T-helper 2 cell treated with Interferon-gamma antibody and Interleukin-4, amounts not matched to agents 5 μg/mL and 100 μg/mL, for 36 hours (primary cell): ENCODE measurements around the gene KCNN1.
"Not testable (repeated sequence)": the region's sequence is repeated elsewhere in the genome, so short reads cannot be mapped to it uniquely, and the experiment has no call there.

ENCODE experiments used
- DNase-seq: peaks from one replicate; pipeline ENCODE4 v3.0.0; 2021; ENCODE audit warnings: low spot score
- H3K27ac Mint-ChIP-seq: one replicate; pipeline ENCODE4 v1.8.0; 2021; ENCODE audit warnings: mild to moderate bottlenecking, mixed read lengths
- H3K27me3 Mint-ChIP-seq: one replicate; pipeline ENCODE4 v1.8.0; 2021; ENCODE audit warnings: low read depth, mixed read lengths
- H3K36me3 Mint-ChIP-seq: one replicate; pipeline ENCODE4 v1.8.0; 2021; ENCODE audit warnings: low read depth, mixed read lengths
- H3K4me1 Mint-ChIP-seq: one replicate; pipeline ENCODE4 v1.8.0; 2021; ENCODE audit warnings: low read depth, mixed read lengths
- H3K4me3 Mint-ChIP-seq: one replicate; pipeline ENCODE4 v1.8.0; 2022; ENCODE audit warnings: mild to moderate bottlenecking, moderate library complexity, mixed read lengths
- H3K9me3 Mint-ChIP-seq: one replicate; pipeline ENCODE4 v1.8.0; 2021; ENCODE audit warnings: mixed read lengths

The KCNN1 gene

DNA sequence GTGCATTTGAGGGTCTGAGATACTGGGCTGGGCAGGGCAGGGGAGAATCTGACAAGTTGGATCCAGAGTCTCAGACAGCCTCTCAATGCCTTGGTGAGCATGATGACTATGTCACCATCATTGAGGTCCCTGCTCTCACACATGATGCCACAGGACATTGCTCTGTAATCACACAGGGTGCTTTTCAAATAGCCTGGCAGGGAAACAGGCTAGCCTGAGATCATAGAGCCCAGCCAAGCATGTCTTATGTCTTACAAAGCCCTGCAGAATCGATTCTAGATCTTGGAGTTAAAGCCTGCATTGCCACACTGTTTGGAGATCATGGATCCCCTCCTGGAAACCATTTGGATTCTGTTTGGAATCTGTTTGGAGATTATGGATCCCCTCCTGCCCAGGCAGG lies 5.3 kb downstream of the KCNN1 start:
- peaks cover 15% of the 10 kb centered on the region for H3K27me3 Mint-ChIP-seq
- H3K27ac Mint-ChIP-seq = no peak overlapping the region
- no peaks in the 10 kb centered on the region for H3K9me3 Mint-ChIP-seq
- peaks cover 2% of the 10 kb centered on the region for H3K4me1 Mint-ChIP-seq
- no peak overlapping the region for H3K4me3 Mint-ChIP-seq
- H3K36me3 Mint-ChIP-seq = no peaks in the 10 kb centered on the region
- no peak for DNase-seq

DNA sequence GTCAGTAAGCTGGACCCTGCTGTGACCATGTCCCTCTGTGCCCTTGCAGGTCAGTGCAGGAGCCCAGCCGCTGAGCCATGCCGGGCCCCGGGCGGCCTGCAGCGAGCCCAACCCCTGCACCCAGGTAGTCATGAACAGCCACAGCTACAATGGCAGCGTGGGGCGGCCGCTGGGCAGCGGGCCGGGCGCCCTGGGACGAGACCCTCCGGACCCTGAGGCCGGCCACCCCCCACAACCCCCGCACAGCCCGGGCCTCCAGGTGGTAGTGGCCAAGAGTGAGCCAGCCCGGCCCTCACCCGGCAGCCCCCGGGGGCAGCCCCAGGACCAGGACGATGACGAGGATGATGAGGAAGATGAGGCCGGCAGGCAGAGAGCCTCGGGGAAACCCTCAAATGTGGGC lies 6.9 kb downstream of the KCNN1 start:
- H3K36me3 Mint-ChIP-seq = no peaks in the 10 kb centered on the region
- no peak for DNase-seq
- H3K27me3 Mint-ChIP-seq = peaks cover 7% of the 10 kb centered on the region
- H3K4me3 Mint-ChIP-seq = no peak overlapping the region
- H3K27ac Mint-ChIP-seq = no peak overlapping the region
- H3K4me1 Mint-ChIP-seq = no peaks in the 10 kb centered on the region
- no peaks in the 10 kb centered on the region for H3K9me3 Mint-ChIP-seq

DNA sequence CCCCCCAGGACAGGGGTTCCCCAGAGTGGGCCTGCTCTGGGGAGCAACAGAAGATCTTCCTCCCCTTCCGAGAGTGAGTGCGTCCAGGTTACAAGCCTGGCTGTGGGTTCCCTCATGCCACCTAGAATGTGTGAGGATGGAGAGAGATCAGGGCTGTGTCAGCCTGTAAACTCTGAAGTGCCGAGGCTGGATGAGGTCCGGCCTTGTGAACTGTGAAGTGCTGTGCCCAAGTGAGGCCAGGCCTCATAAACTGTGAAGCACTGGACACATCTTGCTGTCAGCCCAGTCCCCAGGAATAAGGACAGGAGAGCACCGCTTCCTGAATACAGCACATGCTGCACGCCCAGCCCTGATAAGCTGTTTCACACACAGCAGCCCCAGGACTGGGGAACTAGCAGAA lies 7.6 kb downstream of the KCNN1 start:
- H3K27ac Mint-ChIP-seq = no peak overlapping the region
- H3K9me3 Mint-ChIP-seq = no peaks in the 10 kb centered on the region
- peaks cover 1% of the 10 kb centered on the region for H3K4me1 Mint-ChIP-seq
- H3K36me3 Mint-ChIP-seq = no peaks in the 10 kb centered on the region
- H3K27me3 Mint-ChIP-seq = peaks cover 9% of the 10 kb centered on the region
- no peak overlapping the region for H3K4me3 Mint-ChIP-seq
- DNase-seq = no peak

DNA sequence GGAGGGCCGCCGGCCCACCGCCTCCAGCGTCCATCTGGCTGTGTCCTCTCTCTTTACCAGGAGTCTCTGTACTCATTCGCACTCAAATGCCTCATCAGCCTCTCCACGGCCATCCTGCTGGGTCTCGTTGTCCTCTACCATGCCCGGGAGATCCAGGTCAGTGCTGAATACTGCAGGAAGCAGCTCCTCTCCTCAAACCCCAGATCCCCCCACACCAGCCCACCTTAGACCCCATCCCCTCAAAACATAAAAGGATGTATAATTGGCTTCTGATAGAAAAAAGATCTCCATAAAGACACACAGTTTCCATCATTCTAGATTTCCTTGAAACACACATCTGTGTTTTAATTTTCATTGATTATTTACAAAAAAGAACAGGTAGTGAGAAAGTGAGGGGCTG lies 8.1 kb downstream of the KCNN1 start:
- Mint-ChIP-seq H3K27me3 (peaks cover 11% of the 10 kb centered on the region), H3K27ac (no peak overlapping the region), H3K36me3 (no peaks in the 10 kb centered on the region), H3K4me1 (peaks cover 3% of the 10 kb centered on the region), H3K4me3 (no peak overlapping the region), H3K9me3 (no peaks in the 10 kb centered on the region)
- no peak for DNase-seq

DNA sequence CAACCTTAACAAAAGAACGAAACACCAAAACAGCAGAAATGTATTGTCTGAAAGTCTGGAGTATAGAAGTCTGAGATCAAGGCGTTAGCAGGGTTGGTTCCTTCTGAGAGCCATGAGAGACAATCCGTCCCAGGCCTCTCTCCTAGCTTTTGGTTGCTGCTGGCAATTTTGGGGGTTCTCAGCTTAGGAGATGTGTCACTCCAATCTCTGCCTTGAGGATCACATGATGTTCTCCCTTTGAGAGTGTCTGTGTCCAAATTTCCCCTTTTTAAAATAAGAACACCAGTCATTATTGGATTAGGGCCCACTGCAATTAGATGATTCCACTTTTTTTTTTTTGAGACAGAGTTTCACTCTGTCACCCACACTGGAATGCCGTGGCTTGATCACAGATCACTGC lies 10.1 kb downstream of the KCNN1 start:
- no peaks in the 10 kb centered on the region for H3K9me3 Mint-ChIP-seq
- H3K27me3 Mint-ChIP-seq = peaks cover 14% of the 10 kb centered on the region
- H3K27ac Mint-ChIP-seq = no peak overlapping the region
- no peak for DNase-seq
- H3K4me1 Mint-ChIP-seq = peaks cover 3% of the 10 kb centered on the region
- H3K4me3 Mint-ChIP-seq = no peak overlapping the region
- H3K36me3 Mint-ChIP-seq = no peaks in the 10 kb centered on the region

DNA sequence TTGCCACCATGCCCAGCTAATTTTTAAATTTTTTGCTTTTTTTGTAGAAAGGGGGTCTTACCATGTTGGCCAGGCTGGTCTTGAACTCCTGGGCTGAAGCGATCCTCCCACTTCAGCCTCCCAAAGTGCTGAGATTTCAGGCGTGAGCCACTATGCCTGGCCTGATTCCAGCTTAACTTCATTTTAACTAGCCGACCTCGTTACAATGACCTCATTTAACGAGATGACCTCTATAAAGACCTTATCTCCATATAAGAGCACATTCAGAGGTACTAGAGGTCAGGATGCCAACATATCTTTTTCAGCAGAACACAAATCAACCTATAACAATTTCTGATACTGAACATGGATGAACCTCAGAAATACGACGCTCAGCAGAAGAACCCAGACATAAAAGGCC lies 10.6 kb downstream of the KCNN1 start:
- H3K9me3 Mint-ChIP-seq = no peaks in the 10 kb centered on the region
- DNase-seq = no peak
- no peaks in the 10 kb centered on the region for H3K36me3 Mint-ChIP-seq
- peaks cover 3% of the 10 kb centered on the region for H3K4me1 Mint-ChIP-seq
- peaks cover 14% of the 10 kb centered on the region for H3K27me3 Mint-ChIP-seq
- H3K4me3 Mint-ChIP-seq = no peak overlapping the region
- no peak overlapping the region for H3K27ac Mint-ChIP-seq

DNA sequence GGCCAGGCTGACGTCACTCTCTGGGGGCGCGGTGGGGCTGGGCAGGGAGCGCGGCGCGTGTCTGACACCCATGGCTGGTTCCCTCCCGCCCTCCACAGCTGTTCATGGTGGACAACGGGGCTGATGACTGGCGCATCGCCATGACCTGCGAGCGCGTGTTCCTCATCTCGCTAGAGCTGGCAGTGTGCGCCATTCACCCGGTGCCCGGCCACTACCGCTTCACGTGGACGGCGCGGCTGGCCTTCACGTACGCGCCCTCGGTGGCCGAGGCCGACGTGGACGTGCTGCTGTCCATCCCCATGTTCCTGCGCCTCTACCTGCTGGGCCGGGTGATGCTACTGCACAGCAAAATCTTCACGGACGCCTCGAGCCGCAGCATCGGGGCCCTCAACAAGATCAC lies 14.7 kb downstream of the KCNN1 start:
- DNase-seq = no peak
- no peak overlapping the region for H3K4me3 Mint-ChIP-seq
- peaks cover 3% of the 10 kb centered on the region for H3K4me1 Mint-ChIP-seq
- H3K27me3 Mint-ChIP-seq = peaks cover 12% of the 10 kb centered on the region
- no peak overlapping the region for H3K27ac Mint-ChIP-seq
- H3K36me3 Mint-ChIP-seq = no peaks in the 10 kb centered on the region
- no peaks in the 10 kb centered on the region for H3K9me3 Mint-ChIP-seq

DNA sequence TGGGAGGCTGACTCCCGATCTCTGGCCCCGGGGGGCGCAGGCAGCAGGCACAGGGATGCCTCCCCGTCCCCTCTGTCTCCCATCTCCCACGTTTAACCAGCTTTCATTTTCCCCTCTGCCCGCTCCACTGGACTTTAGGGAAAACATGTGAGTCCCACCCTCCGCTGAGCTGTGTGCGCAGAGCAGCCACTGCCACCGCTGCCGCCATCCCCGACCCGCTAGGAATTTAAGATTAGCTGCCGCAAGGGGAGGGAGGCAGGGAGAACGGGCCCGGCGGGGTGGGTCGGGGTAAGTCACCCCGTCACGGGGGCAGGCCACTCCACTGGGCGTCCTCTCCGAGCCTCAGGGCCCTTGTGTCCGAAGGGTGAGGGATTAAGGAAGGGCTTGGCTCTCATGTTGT lies 15.5 kb downstream of the KCNN1 start:
- H3K36me3 Mint-ChIP-seq = no peaks in the 10 kb centered on the region
- H3K27ac Mint-ChIP-seq = no peak overlapping the region
- H3K9me3 Mint-ChIP-seq = no peaks in the 10 kb centered on the region
- peaks cover 12% of the 10 kb centered on the region for H3K27me3 Mint-ChIP-seq
- H3K4me3 Mint-ChIP-seq = no peak overlapping the region
- peaks cover 3% of the 10 kb centered on the region for H3K4me1 Mint-ChIP-seq
- no peak for DNase-seq

DNA sequence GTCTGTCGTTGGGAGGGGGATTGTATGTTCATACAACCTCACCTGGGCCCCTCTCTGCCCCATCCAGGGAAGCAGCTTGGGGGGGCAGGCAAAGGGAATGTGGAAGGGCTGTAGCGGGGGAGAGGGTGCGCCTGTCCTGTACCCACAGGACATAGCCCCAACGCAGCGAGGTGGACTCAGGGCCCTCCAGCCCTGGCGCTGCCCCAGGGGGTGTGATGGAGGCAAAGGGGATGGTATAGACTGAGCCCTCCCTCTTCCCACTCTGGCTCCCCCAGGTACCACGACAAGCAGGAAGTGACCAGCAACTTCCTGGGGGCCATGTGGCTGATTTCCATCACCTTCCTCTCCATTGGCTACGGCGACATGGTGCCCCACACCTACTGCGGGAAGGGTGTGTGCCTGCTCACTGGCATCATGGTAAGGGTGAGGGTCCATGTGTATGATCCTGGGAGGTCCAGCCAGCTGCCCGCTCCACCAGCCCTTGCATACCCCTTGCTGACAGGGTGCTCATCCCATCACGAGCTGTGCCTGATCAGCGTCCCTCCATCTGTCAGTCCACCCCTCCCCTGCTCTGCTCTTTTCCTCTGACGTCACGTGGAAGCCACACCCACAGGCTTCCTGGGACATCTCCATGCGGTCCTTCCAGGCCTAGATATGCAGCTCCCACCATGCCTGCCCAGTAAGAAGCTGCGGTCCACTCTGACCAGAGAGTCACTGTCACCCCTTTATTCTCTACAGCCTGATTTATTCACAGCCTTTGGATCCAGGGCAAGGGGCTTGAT lies 18.3 kb downstream of the KCNN1 start:
- H3K27me3 Mint-ChIP-seq = peaks cover 2% of the 10 kb centered on the region
- H3K4me3 Mint-ChIP-seq = no peak overlapping the region
- DNase-seq = no peak
- H3K9me3 Mint-ChIP-seq = no peaks in the 10 kb centered on the region
- H3K27ac Mint-ChIP-seq = no peak overlapping the region
- H3K36me3 Mint-ChIP-seq = no peaks in the 10 kb centered on the region
- H3K4me1 Mint-ChIP-seq = no peaks in the 10 kb centered on the region

DNA sequence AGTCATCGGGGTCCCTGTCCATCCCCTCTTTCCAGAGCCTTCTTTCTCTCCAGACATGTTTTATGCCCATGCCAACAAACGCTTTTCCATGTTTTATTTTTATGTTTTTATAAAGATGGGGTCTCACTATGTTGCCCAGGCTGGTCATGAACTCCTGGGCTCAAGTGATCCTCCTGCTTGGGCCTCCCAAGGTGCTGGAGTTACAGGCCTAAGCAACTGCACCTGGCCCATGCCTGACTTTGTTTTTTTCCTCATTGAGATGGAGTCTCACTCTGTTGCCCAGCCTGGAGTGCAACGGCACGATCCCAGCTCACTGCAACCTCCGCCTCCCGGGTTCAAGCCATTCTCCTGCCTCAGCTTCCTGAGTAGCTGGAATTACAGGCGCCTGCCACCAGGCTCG lies 19.7 kb downstream of the KCNN1 start:
- not testable (repeated sequence) for H3K36me3 Mint-ChIP-seq, H3K9me3 Mint-ChIP-seq, H3K4me3 Mint-ChIP-seq, DNase-seq, H3K27ac Mint-ChIP-seq, H3K27me3 Mint-ChIP-seq, H3K4me1 Mint-ChIP-seq

DNA sequence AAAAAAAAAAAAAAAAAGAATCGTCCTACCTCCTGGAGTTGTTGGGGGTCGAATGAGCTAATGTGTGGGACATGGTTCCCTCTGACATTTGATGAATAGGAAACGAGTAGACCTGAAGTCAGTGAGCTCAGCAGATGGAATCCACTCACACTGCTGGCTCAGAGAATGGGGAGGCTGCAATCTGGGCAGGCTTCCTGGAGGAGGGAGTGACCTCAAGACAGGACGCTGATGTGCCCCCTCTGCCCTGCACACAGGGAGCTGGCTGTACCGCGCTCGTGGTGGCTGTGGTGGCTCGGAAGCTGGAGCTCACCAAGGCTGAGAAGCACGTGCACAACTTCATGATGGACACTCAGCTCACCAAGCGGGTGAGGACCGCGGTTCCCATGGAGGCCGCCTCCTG lies 21.3 kb downstream of the KCNN1 start:
- Mint-ChIP-seq H3K27ac (no peak overlapping the region), H3K36me3 (no peaks in the 10 kb centered on the region), H3K9me3 (no peaks in the 10 kb centered on the region), H3K4me3 (no peak overlapping the region), H3K27me3 (no peaks in the 10 kb centered on the region), H3K4me1 (no peaks in the 10 kb centered on the region)
- no peak for DNase-seq

DNA sequence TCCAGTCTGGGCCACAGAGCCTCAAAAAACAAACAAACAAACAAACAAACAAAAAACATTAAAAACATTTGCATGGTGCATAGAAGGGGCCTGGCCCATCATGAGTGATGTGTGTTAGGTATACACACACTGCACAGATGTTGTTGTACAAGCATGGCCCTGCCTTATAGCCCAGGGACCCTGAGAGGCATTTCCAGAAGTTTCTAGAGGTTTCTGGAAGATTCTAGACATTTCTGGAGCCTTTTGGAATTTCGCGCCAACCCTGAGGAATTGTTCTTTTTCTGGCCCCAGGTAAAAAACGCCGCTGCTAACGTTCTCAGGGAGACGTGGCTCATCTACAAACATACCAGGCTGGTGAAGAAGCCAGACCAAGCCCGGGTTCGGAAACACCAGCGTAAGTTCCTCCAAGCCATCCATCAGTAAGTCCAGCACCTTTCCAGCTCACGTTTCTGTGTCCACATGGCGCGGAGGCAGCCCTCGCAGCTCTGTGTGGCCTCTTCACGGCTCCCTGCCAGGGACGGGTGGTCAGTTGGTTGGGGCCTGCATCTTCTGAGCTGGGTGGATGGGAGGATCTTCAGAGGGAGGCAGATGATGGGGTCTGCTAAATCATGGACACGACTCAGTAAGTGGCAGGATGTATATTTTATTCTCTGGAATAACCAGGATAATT lies 22.7 kb downstream of the KCNN1 start:
- Mint-ChIP-seq H3K36me3 (no peaks in the 10 kb centered on the region), H3K4me1 (no peaks in the 10 kb centered on the region), H3K9me3 (no peaks in the 10 kb centered on the region), H3K27me3 (no peaks in the 10 kb centered on the region), H3K27ac (no peak overlapping the region), H3K4me3 (no peak overlapping the region)
- no peak for DNase-seq

DNA sequence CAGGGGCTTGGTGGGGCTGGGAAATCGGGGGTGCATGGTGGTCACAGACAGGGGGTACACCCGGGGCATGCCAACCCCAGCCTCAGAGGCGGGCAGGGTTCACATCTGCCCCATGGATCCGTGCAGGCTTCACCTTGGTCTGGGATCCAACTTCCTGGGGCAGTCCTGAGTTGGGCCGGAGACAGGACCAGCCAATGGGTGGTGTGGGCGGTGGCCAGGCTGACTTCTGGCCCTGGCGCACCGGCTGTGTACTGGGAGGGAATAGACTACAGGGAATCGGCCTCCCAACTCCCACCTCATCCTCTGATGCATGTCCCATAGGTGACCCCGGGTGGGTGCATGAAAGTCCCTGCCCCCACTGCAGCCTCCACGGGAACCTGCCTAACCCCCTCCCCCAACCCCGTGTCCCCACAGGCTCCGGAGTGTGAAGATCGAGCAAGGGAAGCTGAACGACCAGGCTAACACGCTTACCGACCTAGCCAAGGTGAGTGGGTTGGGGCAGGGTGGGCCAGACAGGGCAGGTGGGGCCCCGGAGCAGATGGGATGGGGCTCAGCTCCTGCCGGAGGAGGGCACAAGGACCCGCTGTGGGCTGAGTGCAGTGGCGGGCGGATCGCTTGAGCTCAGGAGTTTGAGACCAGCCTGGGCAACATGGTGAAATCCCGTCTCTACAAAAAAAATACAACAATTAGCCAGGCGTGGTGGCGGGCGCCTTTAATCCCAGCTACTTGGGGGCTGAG lies 26.3 kb downstream of the KCNN1 start:
- peaks cover 5% of the 10 kb centered on the region for H3K27me3 Mint-ChIP-seq
- peaks cover 2% of the 10 kb centered on the region for H3K4me1 Mint-ChIP-seq
- H3K36me3 Mint-ChIP-seq = no peaks in the 10 kb centered on the region
- no peak overlapping the region for H3K4me3 Mint-ChIP-seq
- no peak for DNase-seq
- no peaks in the 10 kb centered on the region for H3K9me3 Mint-ChIP-seq
- no peak overlapping the region for H3K27ac Mint-ChIP-seq

DNA sequence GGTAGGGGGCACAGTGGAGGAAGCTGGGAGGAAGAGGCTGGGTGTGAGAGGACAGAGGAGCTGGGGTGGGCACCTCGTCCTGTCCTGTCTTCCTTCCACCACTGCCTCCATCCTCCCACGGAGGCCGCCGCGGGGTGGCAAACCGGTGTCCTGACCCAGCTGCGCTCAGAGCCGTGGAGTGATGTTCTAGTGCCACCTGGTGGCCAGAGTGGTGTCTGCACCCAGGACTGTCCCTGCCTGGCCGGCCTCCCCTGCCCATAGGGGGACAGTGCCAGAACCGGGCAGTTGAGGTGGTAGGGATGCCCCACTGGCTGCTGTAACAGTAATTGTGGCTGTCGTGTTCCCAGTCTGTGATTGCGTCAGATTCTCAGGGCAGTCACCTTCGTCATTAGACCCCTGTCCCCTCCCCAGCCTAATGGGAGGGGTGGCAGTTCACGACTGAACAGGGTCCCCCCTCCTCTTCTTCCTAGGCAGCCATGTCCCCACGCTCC lies 30.0 kb downstream of the KCNN1 start:
- peaks cover 5% of the 10 kb centered on the region for H3K27me3 Mint-ChIP-seq
- no peak overlapping the region for H3K4me3 Mint-ChIP-seq
- peaks cover 2% of the 10 kb centered on the region for H3K36me3 Mint-ChIP-seq
- H3K4me1 Mint-ChIP-seq = peaks cover 9% of the 10 kb centered on the region
- peak overlapping the region; percentile 15 for H3K27ac Mint-ChIP-seq
- peak; percentile 81 for DNase-seq
- H3K9me3 Mint-ChIP-seq = no peaks in the 10 kb centered on the region
